ENCODE measurements around the gene AADACL4.

The AADACL4 gene

DNA sequence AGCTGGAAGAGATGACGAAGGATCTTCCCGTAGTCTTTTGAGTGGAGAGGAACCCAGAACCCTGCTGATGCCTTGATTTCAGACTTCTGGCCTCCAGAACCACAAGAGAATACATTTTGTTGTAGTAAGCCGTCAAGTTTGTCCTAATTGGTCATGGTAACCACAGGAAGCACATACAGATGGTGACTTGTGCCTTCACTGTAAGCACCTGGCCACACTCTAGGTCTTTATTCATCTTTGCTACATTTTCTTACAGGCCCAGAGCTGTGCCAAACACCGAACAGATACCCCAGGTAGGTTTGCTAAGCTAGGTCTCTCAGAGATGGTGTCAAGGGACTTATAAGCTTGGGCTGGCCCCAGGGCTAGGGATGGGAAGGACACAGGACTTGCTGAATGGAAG lies 30.7 kb upstream of the AADACL4 start:
- TF ChIP-seq ZFX (IDR thresholded peaks at IDR 0.05) = no peak
- TF ChIP-seq, protein P1, sequence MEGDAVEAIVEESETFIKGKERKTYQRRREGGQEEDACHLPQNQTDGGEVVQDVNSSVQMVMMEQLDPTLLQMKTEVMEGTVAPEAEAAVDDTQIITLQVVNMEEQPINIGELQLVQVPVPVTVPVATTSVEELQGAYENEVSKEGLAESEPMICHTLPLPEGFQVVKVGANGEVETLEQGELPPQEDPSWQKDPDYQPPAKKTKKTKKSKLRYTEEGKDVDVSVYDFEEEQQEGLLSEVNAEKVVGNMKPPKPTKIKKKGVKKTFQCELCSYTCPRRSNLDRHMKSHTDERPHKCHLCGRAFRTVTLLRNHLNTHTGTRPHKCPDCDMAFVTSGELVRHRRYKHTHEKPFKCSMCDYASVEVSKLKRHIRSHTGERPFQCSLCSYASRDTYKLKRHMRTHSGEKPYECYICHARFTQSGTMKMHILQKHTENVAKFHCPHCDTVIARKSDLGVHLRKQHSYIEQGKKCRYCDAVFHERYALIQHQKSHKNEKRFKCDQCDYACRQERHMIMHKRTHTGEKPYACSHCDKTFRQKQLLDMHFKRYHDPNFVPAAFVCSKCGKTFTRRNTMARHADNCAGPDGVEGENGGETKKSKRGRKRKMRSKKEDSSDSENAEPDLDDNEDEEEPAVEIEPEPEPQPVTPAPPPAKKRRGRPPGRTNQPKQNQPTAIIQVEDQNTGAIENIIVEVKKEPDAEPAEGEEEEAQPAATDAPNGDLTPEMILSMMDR (conservative IDR thresholded peaks at IDR 0.05) = no peak
- no peak overlapping the region for H3K27ac ChIP-seq

DNA sequence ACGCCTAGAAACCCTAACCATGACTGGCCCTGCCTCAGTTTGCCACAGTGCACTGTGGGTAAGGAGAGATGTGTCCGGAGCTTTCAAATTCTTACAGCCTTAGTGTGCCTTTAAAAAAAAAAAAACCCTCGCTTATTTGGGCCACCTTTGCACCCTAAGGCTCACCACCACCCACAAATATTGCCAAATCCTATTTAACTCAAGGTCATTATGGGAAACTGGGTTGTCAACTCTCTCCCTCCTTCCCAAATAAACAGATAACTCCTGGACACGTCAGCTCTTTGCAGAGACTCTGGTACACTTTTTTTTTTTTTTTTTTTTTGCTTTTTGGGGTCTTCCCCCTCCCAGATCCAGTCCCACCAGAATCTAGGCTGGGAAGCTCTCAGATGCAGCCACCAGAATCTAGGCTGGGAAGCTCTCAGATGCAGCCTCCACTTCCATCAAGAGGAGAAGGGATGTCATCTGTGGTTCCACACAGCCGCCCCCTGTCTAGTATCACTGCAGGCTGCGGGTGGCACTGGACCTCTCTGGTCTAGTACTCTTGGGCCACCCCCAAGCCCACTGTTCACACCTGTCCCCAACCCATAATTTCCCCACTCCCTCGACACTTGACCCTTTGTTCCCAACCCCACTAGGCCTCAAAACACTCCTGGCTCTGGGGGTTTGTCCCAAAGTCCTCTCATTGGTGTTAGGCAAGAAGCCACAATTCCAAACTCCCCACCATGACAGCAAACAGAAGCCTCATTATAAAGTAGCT lies 29.3 kb upstream of the AADACL4 start:
- peak overlapping the region; percentile 79 for H3K27ac ChIP-seq
- no peak for TF ChIP-seq ZFX (IDR thresholded peaks at IDR 0.05)
- TF ChIP-seq, protein P1 (conservative IDR thresholded peaks at IDR 0.05) = no peak

DNA sequence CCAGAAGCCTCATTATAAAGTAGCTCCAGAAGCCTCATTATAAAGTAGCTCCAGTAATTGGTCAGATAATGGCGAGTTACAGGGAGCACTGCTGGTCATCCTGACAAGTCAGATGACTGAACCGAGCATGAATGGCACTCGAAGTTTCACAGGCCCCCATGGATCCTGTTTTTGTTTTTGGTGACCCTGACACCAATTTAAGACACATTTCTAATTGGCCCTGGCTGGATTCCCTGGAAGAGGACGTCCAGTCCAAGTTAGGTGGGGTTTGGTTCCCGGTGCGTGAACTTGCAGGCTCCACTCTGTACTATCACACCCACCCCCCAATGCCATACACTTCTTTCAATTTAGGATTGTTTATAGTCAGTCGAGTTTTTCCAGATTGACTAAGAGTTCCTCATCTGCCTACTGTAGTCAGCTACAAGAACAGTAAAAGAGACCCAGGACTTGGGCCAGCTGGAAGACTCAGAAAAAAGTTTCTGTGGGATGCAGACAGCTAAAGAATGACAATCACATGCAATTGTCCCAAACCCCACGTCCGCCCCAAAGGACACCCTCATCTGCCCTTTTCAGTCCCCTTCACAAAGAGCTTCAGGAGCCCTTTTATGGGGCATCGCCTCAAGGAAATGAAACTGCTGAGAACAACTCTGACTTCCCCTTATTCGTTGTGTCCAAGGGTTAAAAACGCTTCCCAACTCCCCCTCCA lies 28.6 kb upstream of the AADACL4 start:
- H3K27ac ChIP-seq = peak overlapping the region; percentile 79
- TF ChIP-seq, protein P1 (conservative IDR thresholded peaks at IDR 0.05) = no peak
- no peak for TF ChIP-seq ZFX (IDR thresholded peaks at IDR 0.05)

DNA sequence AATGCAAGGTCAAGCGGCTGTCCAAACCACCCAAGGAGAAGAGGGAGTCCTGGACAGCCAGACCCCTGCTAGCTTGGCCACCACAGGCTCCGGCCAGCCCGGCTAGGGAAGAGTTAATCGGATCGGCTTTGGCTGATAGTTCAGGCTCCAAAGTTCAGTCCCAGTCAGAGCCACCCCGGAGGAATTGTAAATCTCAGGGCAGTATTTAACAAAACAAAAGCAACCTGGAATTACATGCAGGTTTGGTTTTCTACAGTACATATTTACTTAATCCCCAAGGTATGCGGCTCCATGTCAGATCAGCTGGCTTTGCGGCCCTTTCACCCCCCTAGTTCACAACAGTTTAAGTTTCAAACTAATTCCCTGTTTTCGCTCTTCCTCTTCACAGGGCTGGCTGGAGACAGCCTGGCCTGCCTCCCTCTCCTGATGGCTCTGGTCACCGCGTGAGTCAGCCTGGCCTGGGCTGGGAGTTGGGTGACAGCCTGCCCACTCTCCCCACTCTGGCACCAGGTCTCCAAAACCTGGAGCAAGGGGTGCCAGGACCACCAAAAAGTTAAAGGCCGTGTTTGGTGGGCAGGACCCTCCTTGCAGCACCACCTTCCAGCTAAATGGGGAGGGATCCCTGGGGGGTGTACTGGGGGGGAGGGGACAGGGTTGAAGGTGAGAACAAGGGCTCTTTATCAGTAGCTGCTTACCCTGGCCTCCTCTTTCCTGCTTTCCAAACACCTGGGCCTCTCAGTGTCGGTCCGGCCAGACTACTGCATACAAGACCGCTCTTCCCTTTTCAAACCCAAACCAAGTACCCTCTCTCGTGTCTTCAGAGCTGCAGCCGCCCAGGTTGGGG lies 27.8 kb upstream of the AADACL4 start:
- TF ChIP-seq, protein P1 (conservative IDR thresholded peaks at IDR 0.05) = no peak
- TF ChIP-seq ZFX (IDR thresholded peaks at IDR 0.05) = no peak
- H3K27ac ChIP-seq = peak overlapping the region; percentile 79

DNA sequence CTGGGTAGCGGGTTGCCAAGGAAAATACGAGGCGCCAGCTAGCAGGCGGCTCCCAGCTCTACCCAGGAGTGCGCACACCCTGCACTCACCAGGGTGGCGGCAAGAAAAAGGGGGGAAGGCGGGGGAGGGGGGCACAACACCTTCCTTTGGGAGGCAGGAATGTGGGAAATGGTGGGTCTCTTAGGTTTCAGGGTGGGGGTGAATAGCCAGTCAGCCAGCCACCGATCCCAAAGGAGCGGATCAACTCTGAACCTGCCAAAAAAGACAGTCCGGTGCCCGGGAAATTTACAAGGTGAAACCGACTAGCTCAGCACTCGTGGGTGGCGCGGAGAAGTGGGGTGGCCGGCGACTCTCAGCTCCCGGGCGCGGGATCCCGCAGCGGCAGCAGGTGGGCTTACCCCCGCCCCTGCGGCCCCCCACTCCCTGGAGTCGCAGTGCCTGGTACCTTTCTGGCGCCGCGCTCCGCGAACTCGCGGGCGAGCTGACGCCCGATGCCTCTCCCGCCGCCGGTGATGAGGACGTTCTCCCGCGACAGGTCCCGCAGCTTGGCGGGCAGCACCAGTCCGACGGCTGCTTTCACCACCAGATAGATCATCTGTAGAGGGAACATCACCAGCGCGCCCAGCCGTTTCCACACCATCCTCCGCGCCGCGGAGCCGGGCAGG lies 27.0 kb upstream of the AADACL4 start:
- peak overlapping the region; percentile 79 for H3K27ac ChIP-seq
- no peak for TF ChIP-seq ZFX (IDR thresholded peaks at IDR 0.05)
- TF ChIP-seq, protein P1 (conservative IDR thresholded peaks at IDR 0.05) = no peak

DNA sequence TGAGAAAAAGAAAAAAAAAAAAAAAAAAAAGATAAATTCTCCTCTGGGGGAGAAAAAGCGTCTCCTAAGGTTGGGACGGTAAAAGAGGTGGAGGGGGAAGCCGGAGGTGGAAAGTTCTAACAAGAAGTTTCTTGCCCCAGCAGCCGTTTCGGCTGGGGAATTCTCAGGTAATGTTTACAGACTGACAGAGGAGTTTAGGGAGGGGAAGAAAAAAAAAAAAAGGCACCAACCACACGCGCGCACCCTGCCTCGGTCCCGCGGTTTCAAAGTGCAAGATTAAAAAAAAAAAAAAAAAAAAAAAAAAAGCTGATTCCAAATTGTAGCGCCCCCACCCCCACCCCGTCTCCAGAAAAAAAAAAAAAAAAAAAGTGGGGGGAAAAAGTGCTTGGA lies 26.4 kb upstream of the AADACL4 start:
- peak overlapping the region; percentile 79 for H3K27ac ChIP-seq

More for the DNA sequence above, 26.4 kb upstream of the AADACL4 start:
- TF ChIP-seq, protein P1 (conservative IDR thresholded peaks at IDR 0.05) = no peak
- no peak for TF ChIP-seq ZFX (IDR thresholded peaks at IDR 0.05)

Data from C4-2B (cell line).